Cardiac fibroblast (primary cell): ENCODE data around the gene SDK2.

Source experiments
- DNase-seq, 2 donors: peaks; one replicate each; pipeline versions ENCODE4 v3.0.0 to v3.0.0-alpha.2; 2010; ENCODE audit warnings: low read depth in 2 of 2
- H3K4me3 ChIP-seq, 2 donors: replicated peaks in 1 of 2; 1 replicate in 1 of 2; 2 replicates in 1 of 2; pipeline ENCODE4 v1.5.1; 2011; ENCODE audit warnings: low read depth in 2 of 2, low read length in 2 of 2, mild to moderate bottlenecking in 2 of 2, moderate library complexity in 1 of 2
- TF ChIP-seq, protein P1 (sequence below): IDR thresholded peaks from one replicate; pipeline ENCODE4 v1.5.1; 2011; ENCODE audit warnings: low read depth, mild to moderate bottlenecking, low read length, inconsistent platforms

Gene SDK2

DNA sequence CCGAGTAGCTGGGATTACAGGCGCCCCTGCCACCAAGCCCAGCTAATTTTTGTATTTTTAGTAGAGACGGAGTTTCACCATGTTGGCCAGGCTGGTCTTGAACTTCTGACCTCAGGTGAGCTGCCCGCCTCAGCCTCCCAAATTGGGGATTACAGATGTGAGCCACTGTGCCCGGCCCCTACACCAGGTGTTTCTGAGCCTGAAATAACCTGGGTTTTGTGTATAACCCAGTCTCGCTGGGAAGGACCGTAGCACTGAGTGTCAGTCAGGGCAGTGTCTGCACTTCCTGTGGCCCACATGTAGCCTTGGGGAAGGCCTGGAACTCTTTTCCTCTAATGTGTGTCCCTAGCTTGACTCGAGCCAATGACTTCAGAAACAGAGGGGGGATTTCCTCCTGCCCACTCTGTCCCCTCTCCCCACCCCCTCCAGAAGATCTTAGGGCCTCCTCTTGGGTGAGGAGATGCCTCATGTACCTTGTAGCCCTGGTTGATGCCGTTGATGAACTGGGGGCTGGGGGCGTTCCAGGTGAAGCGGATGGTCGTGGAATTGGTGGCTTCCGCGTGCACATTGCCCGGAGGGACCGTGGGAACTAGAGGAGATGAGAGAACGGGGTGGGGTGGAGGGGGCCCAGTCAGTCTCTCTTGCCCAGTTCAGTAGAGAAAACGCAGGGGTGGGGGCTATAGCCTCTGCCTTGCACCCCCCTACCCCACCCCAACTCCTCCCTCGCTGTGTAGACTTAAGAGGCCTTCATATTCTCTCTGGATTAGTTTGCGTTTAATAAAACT lies 229.9 kb downstream of the SDK2 start:
- TF ChIP-seq, protein P1, sequence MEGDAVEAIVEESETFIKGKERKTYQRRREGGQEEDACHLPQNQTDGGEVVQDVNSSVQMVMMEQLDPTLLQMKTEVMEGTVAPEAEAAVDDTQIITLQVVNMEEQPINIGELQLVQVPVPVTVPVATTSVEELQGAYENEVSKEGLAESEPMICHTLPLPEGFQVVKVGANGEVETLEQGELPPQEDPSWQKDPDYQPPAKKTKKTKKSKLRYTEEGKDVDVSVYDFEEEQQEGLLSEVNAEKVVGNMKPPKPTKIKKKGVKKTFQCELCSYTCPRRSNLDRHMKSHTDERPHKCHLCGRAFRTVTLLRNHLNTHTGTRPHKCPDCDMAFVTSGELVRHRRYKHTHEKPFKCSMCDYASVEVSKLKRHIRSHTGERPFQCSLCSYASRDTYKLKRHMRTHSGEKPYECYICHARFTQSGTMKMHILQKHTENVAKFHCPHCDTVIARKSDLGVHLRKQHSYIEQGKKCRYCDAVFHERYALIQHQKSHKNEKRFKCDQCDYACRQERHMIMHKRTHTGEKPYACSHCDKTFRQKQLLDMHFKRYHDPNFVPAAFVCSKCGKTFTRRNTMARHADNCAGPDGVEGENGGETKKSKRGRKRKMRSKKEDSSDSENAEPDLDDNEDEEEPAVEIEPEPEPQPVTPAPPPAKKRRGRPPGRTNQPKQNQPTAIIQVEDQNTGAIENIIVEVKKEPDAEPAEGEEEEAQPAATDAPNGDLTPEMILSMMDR, result no peak
- H3K4me3 ChIP-seq, result no peak overlapping the region
- DNase-seq, result no peak

DNA sequence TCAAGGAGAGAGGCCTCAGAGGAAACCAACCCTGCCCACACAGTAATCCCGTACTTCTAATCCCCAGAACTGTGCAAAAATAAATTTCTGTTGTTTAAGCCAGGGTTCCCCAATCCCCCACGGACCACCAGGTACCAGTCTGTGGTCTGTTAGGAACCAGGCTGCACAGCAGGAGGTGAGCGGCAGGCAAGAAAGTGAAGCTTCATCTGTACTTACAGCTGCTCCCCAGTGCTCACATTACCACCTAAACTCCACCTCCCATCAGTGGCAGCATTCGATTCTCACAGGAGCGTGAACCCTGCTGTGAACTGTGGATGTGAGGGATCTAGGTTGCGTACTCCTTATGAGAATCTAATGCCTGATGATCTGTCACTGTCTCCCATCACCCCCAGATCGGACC lies 231.3 kb downstream of the SDK2 start:
- no peak overlapping the region for H3K4me3 ChIP-seq
- DNase-seq, result no peak
- TF ChIP-seq, protein P1, result no peak

DNA sequence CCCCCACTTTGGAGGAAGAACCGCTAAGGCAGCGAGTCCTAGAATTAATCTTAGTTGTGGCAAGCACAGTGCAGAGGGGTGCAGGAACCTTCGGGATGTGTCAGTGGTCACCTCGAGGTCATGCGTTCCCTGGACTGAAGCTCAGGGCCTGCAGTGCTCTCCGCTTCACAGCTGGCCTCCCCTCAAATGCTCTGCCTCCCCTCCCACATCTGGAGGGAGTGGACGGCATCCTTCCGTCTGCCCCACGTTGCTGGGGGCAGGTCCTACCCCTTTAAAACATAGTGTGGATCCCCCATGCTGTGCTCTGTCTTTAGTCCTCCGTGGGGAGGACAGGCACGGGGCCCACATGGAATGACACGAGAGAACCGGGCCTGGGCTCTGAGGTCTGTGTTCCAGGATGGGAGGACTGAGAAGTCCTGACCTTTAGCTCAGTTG lies 232.9 kb downstream of the SDK2 start:
- TF ChIP-seq, protein P1, result no peak
- H3K4me3 ChIP-seq, result no peak overlapping the region
- no peak for DNase-seq

DNA sequence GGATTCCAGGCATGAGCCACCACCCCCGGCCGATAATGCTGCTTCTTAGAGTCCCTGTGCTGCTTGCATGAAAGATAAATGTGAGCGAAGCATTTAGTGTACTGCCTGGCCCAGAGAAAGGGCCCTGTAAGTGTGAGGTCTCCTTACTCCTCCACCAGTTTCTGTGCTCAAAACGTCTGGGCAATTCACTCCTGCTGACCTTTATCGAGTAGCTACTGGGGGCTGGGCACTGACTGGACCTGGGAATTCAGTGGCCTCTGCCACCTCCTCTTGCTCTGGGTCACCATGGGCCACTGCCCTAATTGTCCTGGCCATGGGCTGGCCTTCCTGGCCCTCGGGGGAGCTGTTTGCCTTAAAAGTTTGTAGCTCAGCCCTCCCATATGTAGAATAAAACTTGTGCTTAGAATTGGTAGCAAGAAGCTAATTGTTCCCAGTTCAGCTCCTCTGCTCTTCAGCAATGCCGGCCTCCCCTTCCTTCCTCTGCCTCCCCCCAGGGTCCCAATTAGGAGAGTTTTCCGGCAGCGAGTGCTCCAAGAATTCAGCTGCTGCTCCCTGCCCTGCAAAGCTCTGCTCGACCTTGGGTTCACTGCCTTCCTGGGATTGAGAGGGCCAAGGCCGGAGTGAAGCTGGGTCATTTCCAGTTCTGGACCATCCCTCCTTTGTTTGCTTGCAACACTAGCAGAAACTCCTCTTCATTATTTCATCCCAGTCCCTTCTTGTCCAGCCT lies 233.5 kb downstream of the SDK2 start:
- no peak for DNase-seq
- TF ChIP-seq, protein P1, result no peak
- H3K4me3 ChIP-seq, result no peak overlapping the region

DNA sequence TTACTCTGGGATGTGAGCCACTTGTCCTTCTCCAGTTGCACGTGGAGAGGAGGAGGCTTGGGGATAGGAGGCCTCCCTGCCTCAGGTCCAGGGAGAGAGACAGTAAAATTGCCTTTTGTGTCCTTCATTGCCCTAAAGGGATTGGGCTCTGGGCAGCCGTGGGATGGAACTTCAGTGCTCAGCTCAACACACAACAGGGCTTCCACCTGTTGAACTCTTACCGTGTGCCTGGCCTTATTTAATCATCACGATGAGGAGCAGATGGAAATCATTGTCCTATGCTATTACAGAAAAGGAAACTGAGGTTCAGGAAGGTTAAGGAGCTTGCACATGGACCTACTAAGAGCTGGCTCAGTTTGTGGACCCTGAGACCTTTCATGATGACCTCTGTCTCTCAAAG lies 240.0 kb downstream of the SDK2 start:
- DNase-seq, result no peak
- TF ChIP-seq, protein P1, result no peak
- no peak overlapping the region for H3K4me3 ChIP-seq

DNA sequence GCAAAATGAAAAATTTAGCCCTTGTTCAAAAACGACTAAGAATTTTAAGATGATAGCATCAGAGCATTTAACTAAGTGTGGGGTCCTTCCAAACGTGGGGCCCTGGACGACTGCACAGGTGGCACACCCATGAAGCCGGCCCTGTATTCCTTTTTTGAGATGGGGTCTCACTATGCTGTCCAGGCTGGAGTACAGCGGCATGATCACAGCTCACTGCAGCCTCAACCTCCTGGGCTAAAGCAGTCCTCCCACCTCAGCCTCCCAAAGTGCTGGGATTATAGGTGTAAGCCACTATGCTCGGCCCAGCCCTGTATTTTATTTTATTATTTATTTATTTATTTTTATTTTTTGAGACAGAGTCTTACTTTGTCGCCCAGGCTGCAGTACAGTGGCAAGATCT lies 241.8 kb downstream of the SDK2 start:
- TF ChIP-seq, protein P1, result no peak

More for the DNA sequence above, 241.8 kb downstream of the SDK2 start:
- H3K4me3 ChIP-seq, result no peak overlapping the region
- DNase-seq, result no peak
